Neural crest cell (in vitro differentiated cells): ENCODE results near the gene OSBPL1A. TPM values are rescaled to one million over a fixed set of nuclear protein-coding genes. Genes with fewer than 3 reads are reported as not detected.
A peak's percentile ranks its signal among the peaks of the same experiment; 100 is the strongest.

Source experiments
- DNase-seq: peaks from one replicate; pipeline ENCODE4 v3.0.0; 2021; ENCODE audit warnings: low read depth, mixed read lengths, low spot score
- H3K27ac Mint-ChIP-seq: one replicate; pipeline ENCODE4 v1.8.0; 2021; ENCODE audit warnings: mild to moderate bottlenecking, mixed read lengths; ENCODE audit not compliant: unreplicated experiment
- H3K27me3 Mint-ChIP-seq: 2 replicates; pipeline ENCODE4 v1.8.0; 2021; ENCODE audit warnings: low read depth, mild to moderate bottlenecking, mixed read lengths
- H3K36me3 Mint-ChIP-seq: 2 replicates; pipeline ENCODE4 v1.8.0; 2021; ENCODE audit warnings: low read depth, mild to moderate bottlenecking, mixed read lengths
- H3K4me1 Mint-ChIP-seq: 2 replicates; pipeline ENCODE4 v1.8.0; 2021; ENCODE audit warnings: mixed read lengths
- H3K4me3 Mint-ChIP-seq: one replicate; pipeline ENCODE4 v1.8.0; 2021; ENCODE audit warnings: mild to moderate bottlenecking, mixed read lengths
- H3K9me3 Mint-ChIP-seq: 2 replicates; pipeline ENCODE4 v1.8.0; 2021; ENCODE audit warnings: mixed read lengths
- total RNA-seq: library from RNA; stranded (reverse); gene quantifications from 2 replicates; pipeline ENCODE4 v1.2.1, GENCODE V29; 2021
- TF ChIP-seq, protein P1 (sequence below): fragments of 200-600 bp; sonication (generic); conservative IDR thresholded peaks from 2 replicates; pipeline ENCODE4 v1.5.0; 2021; ENCODE audit warnings: antibody characterized with exemption, mild to moderate bottlenecking

The OSBPL1A gene
- total RNA-seq, 1 donor from 2014 or later: 45.8 TPM

DNA sequence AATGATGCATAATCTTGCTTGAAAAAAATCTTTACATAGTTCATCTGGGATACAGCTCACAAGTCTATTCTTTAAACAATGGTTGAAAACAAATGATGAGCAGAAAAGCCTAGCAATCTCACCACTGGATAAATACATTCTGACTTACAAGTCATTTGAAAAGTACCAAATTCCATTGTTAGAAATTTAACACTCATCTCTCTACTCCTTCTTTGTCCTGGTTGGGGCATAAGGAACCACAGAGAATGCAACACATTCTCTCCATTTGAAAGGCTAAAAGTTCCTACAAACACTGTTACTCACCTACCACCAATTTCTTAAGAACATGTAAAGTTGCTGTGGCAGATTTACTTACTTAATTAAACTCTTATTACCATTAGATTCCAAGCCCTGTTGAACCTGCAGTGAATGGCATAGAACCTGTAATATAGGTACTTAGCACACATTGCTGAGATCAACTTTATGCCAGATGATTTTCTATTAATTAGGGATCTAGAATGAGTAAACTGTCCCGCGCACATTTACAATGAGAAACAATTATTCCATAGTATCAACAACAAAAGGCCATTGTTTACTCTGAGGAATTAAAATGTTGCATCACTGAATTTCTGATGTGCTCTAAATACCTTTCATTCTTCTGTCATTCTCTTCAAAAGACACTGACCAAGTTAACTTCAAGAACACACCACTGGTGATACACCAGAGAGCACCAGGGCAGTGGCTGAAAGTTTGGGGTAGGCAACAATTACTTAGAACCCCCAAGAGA lies 189.2 kb downstream of the OSBPL1A start:
- H3K27ac Mint-ChIP-seq: no peak overlapping the region

DNA sequence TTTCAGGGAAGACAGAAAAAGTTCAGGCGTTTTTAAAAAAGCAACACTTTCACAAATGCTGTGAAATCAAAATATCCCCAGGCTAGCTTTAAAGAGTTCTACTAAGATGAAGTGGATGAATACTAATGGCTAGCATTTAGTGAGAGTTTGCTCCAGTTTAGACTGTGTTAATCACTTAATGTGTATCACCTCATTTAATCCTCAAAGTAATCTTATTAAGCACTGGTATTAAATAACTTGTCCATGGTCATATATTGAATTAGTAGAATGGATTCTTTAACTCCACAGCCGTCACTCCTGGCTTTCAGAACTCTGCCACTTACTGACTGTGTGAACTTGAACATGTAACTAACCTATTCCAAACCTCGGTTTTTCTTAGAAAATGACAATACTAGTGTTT lies 192.7 kb downstream of the OSBPL1A start:
- TF ChIP-seq, protein P1, sequence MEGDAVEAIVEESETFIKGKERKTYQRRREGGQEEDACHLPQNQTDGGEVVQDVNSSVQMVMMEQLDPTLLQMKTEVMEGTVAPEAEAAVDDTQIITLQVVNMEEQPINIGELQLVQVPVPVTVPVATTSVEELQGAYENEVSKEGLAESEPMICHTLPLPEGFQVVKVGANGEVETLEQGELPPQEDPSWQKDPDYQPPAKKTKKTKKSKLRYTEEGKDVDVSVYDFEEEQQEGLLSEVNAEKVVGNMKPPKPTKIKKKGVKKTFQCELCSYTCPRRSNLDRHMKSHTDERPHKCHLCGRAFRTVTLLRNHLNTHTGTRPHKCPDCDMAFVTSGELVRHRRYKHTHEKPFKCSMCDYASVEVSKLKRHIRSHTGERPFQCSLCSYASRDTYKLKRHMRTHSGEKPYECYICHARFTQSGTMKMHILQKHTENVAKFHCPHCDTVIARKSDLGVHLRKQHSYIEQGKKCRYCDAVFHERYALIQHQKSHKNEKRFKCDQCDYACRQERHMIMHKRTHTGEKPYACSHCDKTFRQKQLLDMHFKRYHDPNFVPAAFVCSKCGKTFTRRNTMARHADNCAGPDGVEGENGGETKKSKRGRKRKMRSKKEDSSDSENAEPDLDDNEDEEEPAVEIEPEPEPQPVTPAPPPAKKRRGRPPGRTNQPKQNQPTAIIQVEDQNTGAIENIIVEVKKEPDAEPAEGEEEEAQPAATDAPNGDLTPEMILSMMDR: no peak
- DNase-seq: no peak
- Mint-ChIP-seq H3K4me1 (peaks cover 33% of the 10 kb centered on the region), H3K36me3 (peaks cover 3% of the 10 kb centered on the region), H3K9me3 (no peaks in the 10 kb centered on the region), H3K27ac (peak overlapping the region; percentile 15), H3K27me3 (no peaks in the 10 kb centered on the region), H3K4me3 (no peak overlapping the region)

More for the DNA sequence above, 189.2 kb downstream of the OSBPL1A start:
- Mint-ChIP-seq H3K4me3 (no peak overlapping the region), H3K9me3 (no peaks in the 10 kb centered on the region), H3K27me3 (no peaks in the 10 kb centered on the region), H3K4me1 (peaks cover 17% of the 10 kb centered on the region), H3K36me3 (peaks cover 3% of the 10 kb centered on the region)
- DNase-seq: no peak
- TF ChIP-seq, protein P1: no peak

DNA sequence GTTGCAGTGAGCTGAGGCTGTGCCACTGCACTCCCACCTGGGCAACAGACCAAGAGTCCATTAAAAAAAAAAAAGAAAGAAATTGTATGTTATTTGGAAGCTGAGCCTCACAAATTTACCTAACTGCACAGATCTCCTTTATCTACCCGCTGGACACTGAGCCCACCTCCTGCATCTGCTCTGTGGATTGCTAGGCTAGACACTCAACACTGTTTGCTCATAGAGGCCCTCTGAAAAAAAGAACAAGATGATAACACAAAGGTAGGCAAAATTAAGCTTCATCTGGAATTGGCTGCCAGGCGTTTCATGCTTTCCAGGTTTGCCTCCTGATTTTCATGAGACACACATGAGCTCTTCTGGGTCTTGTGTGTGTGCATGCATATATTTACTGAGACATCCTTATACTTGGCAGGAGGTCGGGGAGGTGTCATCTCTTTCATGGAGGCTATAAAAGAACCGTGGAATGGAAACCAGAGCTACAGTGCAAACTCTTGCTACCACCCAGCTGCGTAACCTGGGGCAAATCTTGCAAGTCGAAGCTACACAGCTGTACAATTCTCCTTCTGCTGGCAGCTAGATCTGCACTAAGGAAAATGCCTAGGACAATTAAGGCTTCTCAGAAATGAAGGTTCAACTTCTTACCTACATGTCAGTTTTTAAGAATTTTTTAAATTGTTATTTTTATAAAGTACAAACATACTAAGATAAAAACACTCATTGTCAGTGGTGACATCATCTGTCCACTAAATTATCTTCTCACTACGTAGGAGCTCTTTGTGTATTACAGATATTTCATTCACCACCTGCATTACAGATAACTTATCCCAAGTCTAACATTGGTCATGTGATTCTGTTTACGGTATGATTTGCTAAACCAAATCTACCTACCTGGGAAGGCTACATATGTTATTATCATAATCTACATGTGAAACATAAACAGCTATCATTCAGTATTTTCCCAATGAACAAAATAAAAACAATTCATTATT lies 195.6 kb downstream of the OSBPL1A start:
- Mint-ChIP-seq H3K4me1 (peaks cover 30% of the 10 kb centered on the region), H3K27ac (no peak overlapping the region), H3K9me3 (no peaks in the 10 kb centered on the region), H3K27me3 (no peaks in the 10 kb centered on the region), H3K36me3 (no peaks in the 10 kb centered on the region), H3K4me3 (no peak overlapping the region)
- TF ChIP-seq, protein P1: no peak
- DNase-seq: no peak

DNA sequence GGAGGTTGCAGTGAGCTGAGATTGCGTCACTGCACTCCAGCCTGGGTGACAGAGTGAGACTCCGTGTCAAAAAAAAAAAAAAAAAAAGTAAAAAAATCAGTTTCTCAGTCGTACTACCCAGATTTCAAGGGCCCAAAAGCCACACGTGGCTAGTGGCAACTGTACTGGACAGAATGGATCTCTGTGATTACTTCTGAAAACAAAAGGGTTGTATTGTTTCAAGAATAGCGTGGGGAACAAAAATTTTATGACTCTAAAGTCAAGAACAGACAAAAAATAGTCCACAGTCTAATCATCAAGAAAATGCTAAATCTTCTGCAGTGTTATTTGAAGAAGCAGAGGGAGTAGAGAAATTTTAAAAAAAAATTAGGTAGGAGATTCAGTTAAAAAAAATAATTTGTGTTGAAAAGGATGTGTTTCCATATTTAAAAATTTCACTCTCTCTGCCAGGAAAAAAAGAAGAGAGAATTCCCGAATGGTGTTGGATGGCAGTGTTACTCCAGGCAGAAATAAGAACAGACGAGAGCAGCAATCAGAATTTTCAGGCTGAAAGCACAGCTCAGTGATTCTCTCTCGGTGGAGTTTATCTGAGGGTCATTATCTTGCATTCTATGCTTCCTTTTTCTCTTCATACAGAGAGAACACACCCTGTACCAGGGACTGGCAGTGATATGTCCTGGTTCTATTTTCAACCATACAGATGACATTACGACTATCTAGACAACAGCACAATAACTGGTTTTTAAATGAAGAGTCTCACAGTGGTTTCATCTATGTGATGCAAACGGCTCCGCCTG lies 196.9 kb downstream of the OSBPL1A start:
- Mint-ChIP-seq H3K27me3 (no peaks in the 10 kb centered on the region), H3K27ac (peak overlapping the region; percentile 38), H3K36me3 (no peaks in the 10 kb centered on the region), H3K9me3 (no peaks in the 10 kb centered on the region), H3K4me3 (no peak overlapping the region), H3K4me1 (peaks cover 30% of the 10 kb centered on the region)
- DNase-seq: no peak
- TF ChIP-seq, protein P1: no peak

DNA sequence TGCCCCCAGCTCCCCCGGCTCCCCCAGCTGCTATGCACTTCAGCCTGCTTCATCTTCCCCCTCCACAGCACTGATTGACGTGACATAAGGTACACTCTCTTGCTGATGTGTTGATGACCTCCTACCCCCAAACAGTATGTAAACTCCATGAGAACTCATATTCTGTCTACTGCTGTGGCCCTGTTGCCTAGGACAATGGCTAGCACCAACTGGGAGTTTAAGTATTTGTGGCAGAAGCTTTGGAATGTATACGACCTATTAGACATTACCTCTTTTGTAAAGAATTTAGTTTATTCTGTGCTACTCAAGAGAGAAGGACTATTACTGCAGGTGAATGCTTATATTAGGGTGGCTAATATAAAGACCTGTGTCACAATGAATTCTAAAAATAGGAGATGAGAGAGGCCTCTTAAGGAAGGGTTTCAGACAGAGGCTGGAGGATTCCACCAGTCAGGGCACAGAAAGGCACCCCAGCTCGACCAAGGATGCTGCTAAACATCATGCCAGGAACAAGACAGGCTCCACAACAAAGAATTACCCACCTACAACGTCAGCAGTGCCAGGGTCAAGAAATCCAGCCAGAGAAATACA lies 198.2 kb downstream of the OSBPL1A start:
- no peaks in the 10 kb centered on the region for H3K9me3 Mint-ChIP-seq
- no peaks in the 10 kb centered on the region for H3K27me3 Mint-ChIP-seq
- H3K27ac Mint-ChIP-seq: no peak overlapping the region

More for the DNA sequence above, 198.2 kb downstream of the OSBPL1A start:
- H3K36me3 Mint-ChIP-seq: no peaks in the 10 kb centered on the region
- H3K4me3 Mint-ChIP-seq: no peak overlapping the region
- H3K4me1 Mint-ChIP-seq: peaks cover 23% of the 10 kb centered on the region
- TF ChIP-seq, protein P1: no peak
- DNase-seq: no peak
